ENCODE results near the gene NONO.
"Not testable (repeated sequence)": the region's sequence is repeated elsewhere in the genome, so short reads cannot be mapped to it uniquely, and the experiment has no call there.

Gene NONO

DNA sequence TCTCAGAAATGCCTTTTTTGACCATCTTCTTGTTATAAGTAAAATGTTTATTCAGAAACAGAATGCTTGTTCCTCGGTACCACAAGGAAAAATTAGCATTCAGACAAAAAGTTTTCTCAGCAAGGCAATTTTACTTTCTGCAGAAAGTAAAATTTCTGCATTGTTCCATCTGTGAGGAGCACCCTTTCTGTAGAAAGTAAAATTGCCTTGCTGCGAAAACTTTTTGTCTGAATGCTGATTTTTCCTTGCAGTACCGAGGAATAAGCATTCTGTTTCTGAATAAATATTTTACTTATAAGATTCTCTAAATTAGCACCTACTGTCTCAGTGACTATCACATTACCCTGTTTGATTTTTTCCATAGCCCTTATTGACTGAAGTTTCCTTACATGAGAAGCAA, 43.0 kb downstream of the NONO start:
- no peaks in the 10 kb centered on the region for H3F3A ChIP-seq (ENCODE audit: insufficient read depth)
- no peak overlapping the region for H2AFZ ChIP-seq (ENCODE audit: low read depth, low read length, severe bottlenecking)
- H3K9me3 ChIP-seq (ENCODE audit: insufficient read depth, low read length), result no peaks in the 10 kb centered on the region
- no peak overlapping the region for H3K4me3 ChIP-seq (ENCODE audit: insufficient read depth, low read length, poor library complexity, severe bottlenecking)
- TF ChIP-seq, protein P1, sequence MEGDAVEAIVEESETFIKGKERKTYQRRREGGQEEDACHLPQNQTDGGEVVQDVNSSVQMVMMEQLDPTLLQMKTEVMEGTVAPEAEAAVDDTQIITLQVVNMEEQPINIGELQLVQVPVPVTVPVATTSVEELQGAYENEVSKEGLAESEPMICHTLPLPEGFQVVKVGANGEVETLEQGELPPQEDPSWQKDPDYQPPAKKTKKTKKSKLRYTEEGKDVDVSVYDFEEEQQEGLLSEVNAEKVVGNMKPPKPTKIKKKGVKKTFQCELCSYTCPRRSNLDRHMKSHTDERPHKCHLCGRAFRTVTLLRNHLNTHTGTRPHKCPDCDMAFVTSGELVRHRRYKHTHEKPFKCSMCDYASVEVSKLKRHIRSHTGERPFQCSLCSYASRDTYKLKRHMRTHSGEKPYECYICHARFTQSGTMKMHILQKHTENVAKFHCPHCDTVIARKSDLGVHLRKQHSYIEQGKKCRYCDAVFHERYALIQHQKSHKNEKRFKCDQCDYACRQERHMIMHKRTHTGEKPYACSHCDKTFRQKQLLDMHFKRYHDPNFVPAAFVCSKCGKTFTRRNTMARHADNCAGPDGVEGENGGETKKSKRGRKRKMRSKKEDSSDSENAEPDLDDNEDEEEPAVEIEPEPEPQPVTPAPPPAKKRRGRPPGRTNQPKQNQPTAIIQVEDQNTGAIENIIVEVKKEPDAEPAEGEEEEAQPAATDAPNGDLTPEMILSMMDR (IDR thresholded peaks at IDR 0.05; ENCODE audit: insufficient read depth, low read length, poor library complexity, severe bottlenecking), result no peak
- no peak for TF ChIP-seq EZH2phosphoT487 (conservative IDR thresholded peaks at IDR 0.05; ENCODE audit: low read length)
- H3K27ac ChIP-seq (ENCODE audit: low read depth, low read length), result no peak overlapping the region
- H3K27me3 ChIP-seq (ENCODE audit: low read length), result no peaks in the 10 kb centered on the region
- H3K9me2 ChIP-seq (replicated peaks; ENCODE audit: insufficient read depth, low read length), result no peaks in the 10 kb centered on the region
- H3K4me2 ChIP-seq (ENCODE audit: low read depth, low read length, poor library complexity, severe bottlenecking), result no peak overlapping the region
- H4K20me1 ChIP-seq (ENCODE audit: low read depth, low read length), result no peaks in the 10 kb centered on the region
- H3K79me2 ChIP-seq (ENCODE audit: insufficient read depth, low read length), result no peaks in the 10 kb centered on the region
- no peaks in the 10 kb centered on the region for H3K36me3 ChIP-seq (ENCODE audit: low read length)
- H3K9ac ChIP-seq (ENCODE audit: low read length), result no peak overlapping the region

DNA sequence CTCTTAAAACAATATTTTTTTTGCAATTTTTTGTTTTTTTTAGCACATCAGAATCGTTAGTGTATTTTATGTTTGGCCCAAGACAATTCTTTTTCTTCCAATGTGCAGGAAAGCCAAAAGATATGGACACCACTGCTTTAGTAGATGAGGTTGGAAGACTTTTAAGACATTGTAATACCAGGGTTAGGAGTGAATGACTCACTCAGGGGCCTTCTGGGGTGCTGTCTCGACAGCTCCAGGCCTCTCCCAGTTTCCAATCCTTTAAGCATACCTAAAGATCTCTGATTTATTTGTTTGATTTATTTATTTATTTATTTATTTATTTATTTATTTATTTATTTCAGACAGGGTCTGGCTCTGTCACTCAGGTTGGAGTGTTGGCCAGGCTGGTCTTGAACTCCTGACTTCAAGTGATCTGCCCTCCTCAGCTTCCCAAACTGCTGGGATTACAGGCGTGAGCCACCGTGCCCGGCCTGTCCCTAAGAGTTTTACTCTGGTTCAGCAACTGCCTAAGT, 65.8 kb downstream of the NONO start:
- not testable (repeated sequence) for H4K20me1 ChIP-seq (ENCODE audit: low read depth, low read length); H3K79me2 ChIP-seq (ENCODE audit: insufficient read depth, low read length); H3K9ac ChIP-seq (ENCODE audit: low read length); H3K36me3 ChIP-seq (ENCODE audit: low read length); H3K4me3 ChIP-seq (ENCODE audit: insufficient read depth, low read length, poor library complexity, severe bottlenecking); H3K9me3 ChIP-seq (ENCODE audit: insufficient read depth, low read length); H3K9me2 ChIP-seq (replicated peaks; ENCODE audit: insufficient read depth, low read length); H3F3A ChIP-seq (ENCODE audit: insufficient read depth); H2AFZ ChIP-seq (ENCODE audit: low read depth, low read length, severe bottlenecking); H3K27ac ChIP-seq (ENCODE audit: low read depth, low read length); H3K27me3 ChIP-seq (ENCODE audit: low read length); H3K4me2 ChIP-seq (ENCODE audit: low read depth, low read length, poor library complexity, severe bottlenecking)

DNA sequence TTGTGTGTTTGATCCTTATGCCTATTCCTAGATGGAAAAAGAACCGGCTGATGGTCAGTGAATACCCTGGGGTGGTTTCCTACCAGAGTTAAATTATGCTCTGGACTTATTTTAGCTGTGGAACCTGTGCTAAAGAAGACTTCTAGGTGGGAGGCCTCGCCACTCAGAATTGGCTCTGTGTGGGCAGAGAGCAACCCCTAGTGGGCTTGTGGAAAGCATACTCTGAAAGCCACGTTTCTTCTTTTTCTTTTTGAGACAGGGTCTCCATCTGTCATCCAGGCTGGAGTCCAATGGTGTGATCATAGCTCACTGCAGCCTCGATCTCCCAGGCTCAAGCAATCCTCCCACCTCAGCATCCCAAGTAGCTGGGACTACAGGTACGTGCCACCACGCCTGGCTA, 66.4 kb downstream of the NONO start:
- H3K9me3 ChIP-seq (ENCODE audit: insufficient read depth, low read length); H3K36me3 ChIP-seq (ENCODE audit: low read length); H3K27ac ChIP-seq (ENCODE audit: low read depth, low read length); H3K27me3 ChIP-seq (ENCODE audit: low read length); H4K20me1 ChIP-seq (ENCODE audit: low read depth, low read length); H3K4me3 ChIP-seq (ENCODE audit: insufficient read depth, low read length, poor library complexity, severe bottlenecking); H3F3A ChIP-seq (ENCODE audit: insufficient read depth); H3K9ac ChIP-seq (ENCODE audit: low read length); H3K79me2 ChIP-seq (ENCODE audit: insufficient read depth, low read length); H2AFZ ChIP-seq (ENCODE audit: low read depth, low read length, severe bottlenecking); H3K9me2 ChIP-seq (replicated peaks; ENCODE audit: insufficient read depth, low read length); H3K4me2 ChIP-seq (ENCODE audit: low read depth, low read length, poor library complexity, severe bottlenecking): not testable (repeated sequence)

Measured in SU-DHL-6 (cell line).